ENCODE results near the gene TMEM242.

DNA sequence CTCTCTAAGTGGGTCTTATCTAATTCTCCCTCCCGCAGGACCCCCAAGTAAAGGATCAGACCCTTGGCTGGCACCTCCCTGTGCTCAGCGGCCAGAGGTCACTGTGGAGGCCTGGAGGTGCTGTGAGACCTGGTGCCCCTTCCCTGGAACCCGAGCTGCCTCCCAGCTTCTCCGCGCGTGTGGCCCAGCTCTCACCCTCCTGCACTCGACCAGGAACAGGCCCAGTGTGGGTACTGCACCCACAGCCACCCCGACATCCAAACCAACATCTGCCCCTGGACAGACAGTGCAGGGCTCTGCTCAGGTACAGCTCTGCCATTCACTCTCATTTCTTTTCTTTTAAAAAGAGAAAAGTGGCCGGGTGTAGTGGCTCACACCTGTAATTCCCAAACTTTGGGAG is 42.4 kb downstream of the TMEM242 start:
- TF ChIP-seq, protein P1, sequence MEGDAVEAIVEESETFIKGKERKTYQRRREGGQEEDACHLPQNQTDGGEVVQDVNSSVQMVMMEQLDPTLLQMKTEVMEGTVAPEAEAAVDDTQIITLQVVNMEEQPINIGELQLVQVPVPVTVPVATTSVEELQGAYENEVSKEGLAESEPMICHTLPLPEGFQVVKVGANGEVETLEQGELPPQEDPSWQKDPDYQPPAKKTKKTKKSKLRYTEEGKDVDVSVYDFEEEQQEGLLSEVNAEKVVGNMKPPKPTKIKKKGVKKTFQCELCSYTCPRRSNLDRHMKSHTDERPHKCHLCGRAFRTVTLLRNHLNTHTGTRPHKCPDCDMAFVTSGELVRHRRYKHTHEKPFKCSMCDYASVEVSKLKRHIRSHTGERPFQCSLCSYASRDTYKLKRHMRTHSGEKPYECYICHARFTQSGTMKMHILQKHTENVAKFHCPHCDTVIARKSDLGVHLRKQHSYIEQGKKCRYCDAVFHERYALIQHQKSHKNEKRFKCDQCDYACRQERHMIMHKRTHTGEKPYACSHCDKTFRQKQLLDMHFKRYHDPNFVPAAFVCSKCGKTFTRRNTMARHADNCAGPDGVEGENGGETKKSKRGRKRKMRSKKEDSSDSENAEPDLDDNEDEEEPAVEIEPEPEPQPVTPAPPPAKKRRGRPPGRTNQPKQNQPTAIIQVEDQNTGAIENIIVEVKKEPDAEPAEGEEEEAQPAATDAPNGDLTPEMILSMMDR (IDR thresholded peaks at IDR 0.05) = no peak
- no peak for TF ChIP-seq POLR2A (IDR thresholded peaks at IDR 0.05)
- TF ChIP-seq POLR2AphosphoS5 (IDR thresholded peaks at IDR 0.05) = no peak
- no peak for TF ChIP-seq EP300 (IDR thresholded peaks at IDR 0.05; ENCODE audit: low read depth)
